Hepatocyte (in vitro differentiated cells): ENCODE data around the gene TCF4.

ENCODE experiments used
- EZH2 ChIP-seq: fragments of 200-600 bp; sonication (generic); IDR thresholded peaks from 2 replicates; pipeline ENCODE4 v1.6.1; 2016; ENCODE audit warnings: antibody characterized with exemption, mild to moderate bottlenecking, borderline replicate concordance
- EZH2phosphoT487 ChIP-seq: fragments of 200-600 bp; sonication (generic); IDR thresholded peaks from one replicate; pipeline ENCODE4 v1.6.1; 2018; ENCODE audit warnings: antibody characterized with exemption, mild to moderate bottlenecking, low read depth, moderate library complexity; ENCODE audit not compliant: unreplicated experiment, severe bottlenecking
- TF ChIP-seq, protein P1 (sequence below): fragments of 200-600 bp; sonication (generic); IDR thresholded peaks from 2 replicates; pipeline ENCODE4 v1.5.1; 2016; ENCODE audit warnings: antibody characterized with exemption, mild to moderate bottlenecking; ENCODE audit not compliant: poor library complexity

DNA sequence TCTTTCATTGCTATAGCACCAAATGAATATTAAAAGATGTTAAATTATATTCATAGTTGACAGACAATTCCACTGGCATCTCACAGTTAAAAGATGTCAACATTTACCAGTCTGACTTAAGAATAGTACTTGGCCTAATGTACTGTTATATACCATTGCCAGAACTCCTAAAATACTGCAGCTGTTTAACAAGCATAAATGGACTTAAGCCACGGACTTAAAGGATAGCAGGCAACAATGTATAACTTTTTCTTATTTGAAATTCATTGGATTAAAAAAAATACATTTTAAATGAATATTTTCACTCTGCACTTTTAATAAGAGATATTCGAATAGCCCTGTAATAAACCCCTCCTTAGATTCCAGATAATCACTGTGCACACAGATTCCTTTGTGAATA is 3.8 kb downstream of the TCF4 start:
- TF ChIP-seq, protein P1, sequence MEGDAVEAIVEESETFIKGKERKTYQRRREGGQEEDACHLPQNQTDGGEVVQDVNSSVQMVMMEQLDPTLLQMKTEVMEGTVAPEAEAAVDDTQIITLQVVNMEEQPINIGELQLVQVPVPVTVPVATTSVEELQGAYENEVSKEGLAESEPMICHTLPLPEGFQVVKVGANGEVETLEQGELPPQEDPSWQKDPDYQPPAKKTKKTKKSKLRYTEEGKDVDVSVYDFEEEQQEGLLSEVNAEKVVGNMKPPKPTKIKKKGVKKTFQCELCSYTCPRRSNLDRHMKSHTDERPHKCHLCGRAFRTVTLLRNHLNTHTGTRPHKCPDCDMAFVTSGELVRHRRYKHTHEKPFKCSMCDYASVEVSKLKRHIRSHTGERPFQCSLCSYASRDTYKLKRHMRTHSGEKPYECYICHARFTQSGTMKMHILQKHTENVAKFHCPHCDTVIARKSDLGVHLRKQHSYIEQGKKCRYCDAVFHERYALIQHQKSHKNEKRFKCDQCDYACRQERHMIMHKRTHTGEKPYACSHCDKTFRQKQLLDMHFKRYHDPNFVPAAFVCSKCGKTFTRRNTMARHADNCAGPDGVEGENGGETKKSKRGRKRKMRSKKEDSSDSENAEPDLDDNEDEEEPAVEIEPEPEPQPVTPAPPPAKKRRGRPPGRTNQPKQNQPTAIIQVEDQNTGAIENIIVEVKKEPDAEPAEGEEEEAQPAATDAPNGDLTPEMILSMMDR = no peak
- TF ChIP-seq EZH2phosphoT487 (no peak), EZH2 (no peak)
